Measurements from ENCODE around the gene PSD2. TPM values are rescaled to one million over a fixed set of nuclear protein-coding genes. Genes with fewer than 3 reads are reported as not detected.

Gene PSD2
- total and polyA plus RNA-seq, 2 of the 13 experiments (the other 11 are each of a cell fraction or from before 2014, with no cell fraction given) = 0.07 TPM; not detected in 1

DNA sequence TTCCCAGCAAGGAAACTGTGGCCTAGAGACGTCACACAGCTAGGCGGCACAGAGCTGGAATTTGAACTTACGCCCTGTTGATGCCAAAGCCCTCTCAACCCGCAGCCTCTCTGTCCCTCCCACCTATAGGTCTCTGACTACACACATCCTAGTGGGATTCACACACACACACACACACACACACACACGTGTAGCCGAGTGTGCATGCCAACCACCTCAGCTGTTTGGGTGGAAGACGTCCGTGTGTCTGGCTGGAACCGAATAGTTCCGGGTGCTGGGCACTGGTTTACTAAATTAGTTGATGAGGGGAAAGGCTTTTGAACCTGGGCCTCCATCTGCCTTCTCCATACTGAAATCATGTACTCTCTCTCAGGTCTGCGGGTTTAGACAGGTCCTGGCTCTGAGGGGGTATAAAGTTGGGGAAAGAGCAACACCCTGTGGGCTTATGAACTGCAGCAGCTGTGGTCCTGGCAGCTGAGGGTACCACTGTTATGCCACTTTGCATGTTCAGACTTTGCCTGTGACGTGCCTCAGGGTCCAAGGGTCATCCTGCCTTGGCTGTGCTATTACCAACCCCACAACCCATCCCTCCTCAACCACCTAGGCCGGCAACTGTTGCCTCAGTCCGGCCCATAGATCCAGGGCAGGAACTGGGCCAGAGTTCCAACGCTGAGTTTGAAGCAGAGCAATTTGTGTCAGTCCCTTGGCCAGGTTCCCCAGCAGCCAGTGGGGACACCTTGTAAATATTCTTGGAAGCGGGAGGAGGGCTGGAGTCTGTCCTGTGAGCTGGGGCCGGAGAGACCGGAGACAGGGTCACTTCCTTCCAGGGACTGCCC, 50.5 kb downstream of the PSD2 start:
- CTCF ChIA-PET (ENCODE audit: low intra/inter-chr PET ratio, low total read pairs) = interaction anchor here (1.4 to 2.5 kb wide), 2 partner anchors 57 to 59 kb away, joined by 4 to 32 read pairs; no protein-coding TSS in a partner anchor
- Histone ChIP-seq H3K9ac (ENCODE audit: insufficient read depth, low read depth, low read length) (no peak overlapping the region), H2AFZ (ENCODE audit: low read length) (no peak overlapping the region), H4K20me1 (ENCODE audit: insufficient read depth, low read length) (no peaks in the 10 kb centered on the region), H3K36me3 (replicated peaks in 1 of 2; ENCODE audit: control insufficient read depth in 1 of 2, insufficient read depth in 2 of 2, low read length in 2 of 2) (no peaks in the 10 kb centered on the region), H3K4me3 (replicated peaks in 1 of 3; ENCODE audit: insufficient read depth in 1 of 3, low read depth in 2 of 3, low read length in 3 of 3) (no peak overlapping the region), H3K27me3 (ENCODE audit: control insufficient read depth in 1 of 2, insufficient read depth in 2 of 2, low read length in 2 of 2) (peaks cover 4 to 61% of the 10 kb centered on the region in 2 experiments; a peak in 3 of 5 replicates), H3K9me3 (ENCODE audit: low read length) (no peaks in the 10 kb centered on the region), H3K4me2 (ENCODE audit: low read depth, low read length) (no peak overlapping the region), H3K79me2 (ENCODE audit: insufficient read depth, low read length) (no peaks in the 10 kb centered on the region), H3K27ac (ENCODE audit: extremely low read length, insufficient read depth, low read length) (no peak overlapping the region), H3K4me1 (ENCODE audit: insufficient read depth, low read length) (no peaks in the 10 kb centered on the region)
- WGBS (ENCODE audit: low lambda C conversion rate) = 18% methylated on average over 10 of the region's 18 CpGs
- ATAC-seq (no peak), DNase-seq (ENCODE audit: low spot score) (no peak), FAIRE-seq (no peak)
- POLR2A ChIA-PET = no interaction called here
- intact Hi-C loops (cut with micrococcal nuclease; ENCODE audit: unreplicated experiment) = loop anchor here (10.0 kb wide), 1 partner anchor 211 kb away; no protein-coding TSS in a partner anchor
- BruUV-seq (replicated peaks) = no TSS peak
- TF ChIP-seq, protein P1, sequence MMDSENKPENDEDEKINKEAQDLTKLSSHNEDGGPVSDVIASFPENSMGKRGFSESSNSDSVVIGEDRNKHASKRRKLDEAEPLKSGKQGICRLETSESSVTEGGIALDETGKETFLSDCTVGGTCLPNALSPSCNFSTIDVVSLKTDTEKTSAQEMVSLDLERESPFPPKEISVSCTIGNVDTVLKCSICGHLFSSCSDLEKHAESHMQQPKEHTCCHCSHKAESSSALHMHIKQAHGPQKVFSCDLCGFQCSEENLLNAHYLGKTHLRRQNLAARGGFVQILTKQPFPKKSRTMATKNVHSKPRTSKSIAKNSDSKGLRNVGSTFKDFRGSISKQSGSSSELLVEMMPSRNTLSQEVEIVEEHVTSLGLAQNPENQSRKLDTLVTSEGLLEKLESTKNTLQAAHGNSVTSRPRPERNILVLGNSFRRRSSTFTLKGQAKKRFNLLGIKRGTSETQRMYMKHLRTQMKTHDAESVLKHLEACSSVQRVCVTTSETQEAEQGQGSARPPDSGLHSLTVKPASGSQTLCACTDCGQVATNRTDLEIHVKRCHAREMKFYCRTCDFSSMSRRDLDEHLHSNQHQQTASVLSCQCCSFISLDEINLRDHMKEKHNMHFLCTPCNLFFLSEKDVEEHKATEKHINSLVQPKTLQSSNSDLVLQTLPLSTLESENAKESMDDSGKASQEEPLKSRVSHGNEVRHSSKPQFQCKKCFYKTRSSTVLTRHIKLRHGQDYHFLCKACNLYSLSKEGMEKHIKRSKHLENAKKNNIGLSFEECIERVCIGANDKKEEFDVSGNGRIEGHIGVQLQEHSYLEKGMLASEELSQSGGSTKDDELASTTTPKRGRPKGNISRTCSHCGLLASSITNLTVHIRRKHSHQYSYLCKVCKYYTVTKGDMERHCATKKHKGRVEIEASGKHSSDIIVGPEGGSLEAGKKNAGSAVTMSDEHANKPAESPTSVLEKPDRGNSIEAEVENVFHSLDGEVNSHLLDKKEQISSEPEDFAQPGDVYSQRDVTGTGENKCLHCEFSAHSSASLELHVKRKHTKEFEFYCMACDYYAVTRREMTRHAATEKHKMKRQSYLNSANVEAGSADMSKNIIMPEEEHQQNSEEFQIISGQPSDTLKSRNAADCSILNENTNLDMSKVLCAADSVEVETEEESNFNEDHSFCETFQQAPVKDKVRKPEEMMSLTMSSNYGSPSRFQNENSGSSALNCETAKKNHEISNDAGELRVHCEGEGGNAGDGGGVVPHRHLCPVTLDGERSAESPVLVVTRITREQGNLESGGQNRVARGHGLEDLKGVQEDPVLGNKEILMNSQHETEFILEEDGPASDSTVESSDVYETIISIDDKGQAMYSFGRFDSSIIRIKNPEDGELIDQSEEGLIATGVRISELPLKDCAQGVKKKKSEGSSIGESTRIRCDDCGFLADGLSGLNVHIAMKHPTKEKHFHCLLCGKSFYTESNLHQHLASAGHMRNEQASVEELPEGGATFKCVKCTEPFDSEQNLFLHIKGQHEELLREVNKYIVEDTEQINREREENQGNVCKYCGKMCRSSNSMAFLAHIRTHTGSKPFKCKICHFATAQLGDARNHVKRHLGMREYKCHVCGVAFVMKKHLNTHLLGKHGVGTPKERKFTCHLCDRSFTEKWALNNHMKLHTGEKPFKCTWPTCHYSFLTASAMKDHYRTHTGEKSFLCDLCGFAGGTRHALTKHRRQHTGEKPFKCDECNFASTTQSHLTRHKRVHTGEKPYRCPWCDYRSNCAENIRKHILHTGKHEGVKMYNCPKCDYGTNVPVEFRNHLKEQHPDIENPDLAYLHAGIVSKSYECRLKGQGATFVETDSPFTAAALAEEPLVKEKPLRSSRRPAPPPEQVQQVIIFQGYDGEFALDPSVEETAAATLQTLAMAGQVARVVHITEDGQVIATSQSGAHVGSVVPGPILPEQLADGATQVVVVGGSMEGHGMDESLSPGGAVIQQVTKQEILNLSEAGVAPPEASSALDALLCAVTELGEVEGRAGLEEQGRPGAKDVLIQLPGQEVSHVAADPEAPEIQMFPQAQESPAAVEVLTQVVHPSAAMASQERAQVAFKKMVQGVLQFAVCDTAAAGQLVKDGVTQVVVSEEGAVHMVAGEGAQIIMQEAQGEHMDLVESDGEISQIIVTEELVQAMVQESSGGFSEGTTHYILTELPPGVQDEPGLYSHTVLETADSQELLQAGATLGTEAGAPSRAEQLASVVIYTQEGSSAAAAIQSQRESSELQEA (CRISPR knock-in tag; IDR thresholded peaks at IDR 0.05; ENCODE audit: not compliant biosample characterization) = no peak
- peak; percentile 40; the same call in 1 of the 2 replicates for TF ChIP-seq EZH2 (conservative IDR thresholded peaks at IDR 0.05; ENCODE audit: low read depth, low read length)
- in situ Hi-C loops (cut with HindIII; ENCODE audit: extremely low pct_ligation_motif_present, low pct_unique_long_range_greater_than_20kb) = no loop called here

All from HepG2 (cell line).